HG03442 (cell line): ENCODE results near the gene TRAFD1.

ENCODE experiments used
- ATAC-seq: cut with Tn5 transposase; IDR thresholded peaks from one replicate; pipeline ENCODE4 v1.9.1; 2021; ENCODE audit warnings: mild to moderate bottlenecking, moderate library complexity; ENCODE audit not compliant: unreplicated experiment

TRAFD1 gene

DNA sequence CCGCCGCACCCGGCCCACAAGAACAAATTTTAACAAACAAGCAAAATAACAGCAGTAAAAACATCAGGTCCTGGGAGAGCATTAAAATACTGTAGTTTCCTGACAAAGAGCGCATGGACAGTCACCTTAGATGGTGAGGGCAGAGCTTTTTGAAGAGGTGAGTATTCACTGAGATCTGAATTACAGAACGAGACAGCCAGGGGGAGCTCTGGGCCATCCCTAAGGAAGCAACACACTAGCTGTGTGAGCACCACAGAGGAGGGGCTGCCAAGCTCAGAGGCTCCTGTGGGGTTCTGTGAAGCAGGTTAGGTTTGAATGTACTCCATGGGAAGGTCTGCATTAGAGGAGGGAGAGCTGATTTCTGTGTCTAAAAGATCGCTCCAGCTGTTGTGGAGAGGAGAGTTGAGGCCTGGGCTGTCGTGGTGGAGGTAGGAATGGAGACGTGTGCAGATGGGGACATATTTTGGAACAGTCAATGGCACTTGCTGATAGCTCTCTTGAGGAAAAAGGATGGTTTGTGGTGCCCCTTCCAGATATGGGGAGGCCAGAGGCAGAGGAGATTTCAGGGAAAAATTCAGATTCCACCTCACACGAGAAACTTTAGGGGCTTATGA, 72.9 kb downstream of the TRAFD1 start:
- no peak for ATAC-seq

DNA sequence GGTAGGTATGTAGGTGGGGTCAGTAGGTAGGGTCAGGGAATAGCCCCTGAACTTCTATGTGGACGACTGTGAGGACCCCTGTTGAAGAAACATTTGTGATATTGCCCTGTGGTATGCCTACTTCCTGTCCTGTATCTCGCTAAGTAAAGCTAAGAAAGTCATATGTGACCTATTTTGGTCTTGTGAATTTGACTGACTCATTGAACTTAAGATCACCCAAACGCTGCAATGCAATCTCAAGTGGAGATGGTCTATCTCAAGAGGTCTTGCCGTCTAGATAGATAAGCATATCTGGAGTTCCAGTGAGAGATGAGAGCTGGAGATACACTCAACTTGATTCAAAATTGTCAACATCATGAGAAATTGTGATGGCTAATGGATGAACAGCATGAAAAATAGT, 73.8 kb downstream of the TRAFD1 start:
- no peak for ATAC-seq
